B cell (primary cell): ENCODE results near the gene LATS2.

ENCODE experiments used
- EZH2 ChIP-seq: IDR thresholded peaks from 2 replicates; pipeline ENCODE4 v1.6.1; 2012; ENCODE audit warnings: borderline replicate concordance, low read depth, mild to moderate bottlenecking, moderate library complexity, low read length; ENCODE audit not compliant: insufficient read depth, poor library complexity, severe bottlenecking
- TF ChIP-seq, protein P1 (sequence below): fragments of 200-600 bp; IDR thresholded peaks from one replicate; pipeline ENCODE4 v1.8.0; 2022; ENCODE audit warnings: antibody characterized with exemption, mild to moderate bottlenecking

DNA sequence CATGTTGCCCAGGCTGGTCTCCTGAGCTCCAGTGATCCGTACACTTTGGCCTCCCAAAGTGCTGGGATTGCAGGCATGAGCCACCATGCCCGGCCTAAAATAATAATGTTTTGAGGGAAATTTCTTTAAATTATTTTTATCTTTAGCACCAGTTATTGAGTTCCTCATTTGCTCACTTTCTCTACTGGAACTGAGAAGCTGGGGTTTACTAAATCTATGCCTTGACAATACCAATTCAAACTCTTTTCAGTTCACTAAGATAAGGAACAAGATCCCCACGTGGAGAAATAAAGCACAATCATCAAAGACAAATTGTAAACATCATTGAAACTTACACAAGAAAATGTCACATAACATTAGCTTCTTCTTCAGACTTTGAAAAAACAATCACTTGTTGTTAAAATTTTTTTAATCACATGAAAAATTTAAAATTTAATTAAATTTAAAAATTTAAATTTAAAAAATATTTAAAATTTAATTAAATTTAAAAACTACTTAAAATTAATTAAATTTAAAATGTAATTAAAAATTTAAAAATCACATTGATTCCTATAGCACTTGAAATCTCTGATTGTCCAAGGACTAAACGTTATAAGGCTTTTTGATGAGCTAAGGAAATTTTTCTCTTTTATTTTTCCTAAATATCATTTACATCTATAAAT lies 133.7 kb downstream of the LATS2 start:
- no peak for TF ChIP-seq EZH2
- TF ChIP-seq, protein P1, sequence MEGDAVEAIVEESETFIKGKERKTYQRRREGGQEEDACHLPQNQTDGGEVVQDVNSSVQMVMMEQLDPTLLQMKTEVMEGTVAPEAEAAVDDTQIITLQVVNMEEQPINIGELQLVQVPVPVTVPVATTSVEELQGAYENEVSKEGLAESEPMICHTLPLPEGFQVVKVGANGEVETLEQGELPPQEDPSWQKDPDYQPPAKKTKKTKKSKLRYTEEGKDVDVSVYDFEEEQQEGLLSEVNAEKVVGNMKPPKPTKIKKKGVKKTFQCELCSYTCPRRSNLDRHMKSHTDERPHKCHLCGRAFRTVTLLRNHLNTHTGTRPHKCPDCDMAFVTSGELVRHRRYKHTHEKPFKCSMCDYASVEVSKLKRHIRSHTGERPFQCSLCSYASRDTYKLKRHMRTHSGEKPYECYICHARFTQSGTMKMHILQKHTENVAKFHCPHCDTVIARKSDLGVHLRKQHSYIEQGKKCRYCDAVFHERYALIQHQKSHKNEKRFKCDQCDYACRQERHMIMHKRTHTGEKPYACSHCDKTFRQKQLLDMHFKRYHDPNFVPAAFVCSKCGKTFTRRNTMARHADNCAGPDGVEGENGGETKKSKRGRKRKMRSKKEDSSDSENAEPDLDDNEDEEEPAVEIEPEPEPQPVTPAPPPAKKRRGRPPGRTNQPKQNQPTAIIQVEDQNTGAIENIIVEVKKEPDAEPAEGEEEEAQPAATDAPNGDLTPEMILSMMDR, result no peak
